Right renal pelvis (tissue), 4 donors: ENCODE results near the gene FOXN4. TPM values are rescaled to one million over a fixed set of nuclear protein-coding genes. Genes with fewer than 3 reads are reported as not detected.
"Not testable (repeated sequence)": the region's sequence is repeated elsewhere in the genome, so short reads cannot be mapped to it uniquely, and the experiment has no call there.

Experiments
- DNase-seq, 4 donors: peaks; one replicate each; pipeline ENCODE4 v3.0.0-alpha.2; 2013; ENCODE audit warnings: low read depth in 4 of 4, low spot score in 3 of 4, missing footprints in 1 of 4
- polyA plus RNA-seq, 4 donors: library from polyadenylated mRNA; unstranded; fragments of 120-200 nt; gene quantifications; one replicate each; pipeline ENCODE4 v1.2.1, GENCODE V29; 2013; ENCODE audit not compliant: insufficient read length in 4 of 4

The FOXN4 gene
- polyA plus RNA-seq: 1 to 10 TPM; 1.3 to 2.7 (median 1.6) TPM

- no peak for DNase-seq
Measured at GRCh38 chr12:109308534-109309380, at the start of gene FOXN4. Gene FOXN4 (minus strand): TSS chr12:109309284. CDS start chr12:109308321, 963 bp downstream.

- DNase-seq: no peak
Measured at GRCh38 chr12:109358154-109358869, 49.2 kb upstream of the FOXN4 start.

GRCh38 chr12:109357032-109357431 lies 47.9 kb upstream of the FOXN4 start:
- DNase-seq: no peak

GRCh38 chr12:109356577-109356976 lies 47.5 kb upstream of the FOXN4 start:
- DNase-seq: no peak

GRCh38 chr12:109352184-109352583 lies 43.1 kb upstream of the FOXN4 start:
- no peak for DNase-seq

GRCh38 chr12:109347589-109347988 lies 38.5 kb upstream of the FOXN4 start, which contains the start of gene MYO1H:
Gene MYO1H (plus strand): TSS chr12:109347900. CDS start chr12:109347961, 61 bp downstream.
- DNase-seq: peak in 2 of 4 donors; percentile 27 to 38

- no peak for DNase-seq
Measured at GRCh38 chr12:109346920-109347319, 37.8 kb upstream of the FOXN4 start.

- no peak for DNase-seq
Measured at GRCh38 chr12:109345428-109345827, 36.3 kb upstream of the FOXN4 start.

GRCh38 chr12:109343677-109344076 lies 34.6 kb upstream of the FOXN4 start:
- no peak for DNase-seq

- no peak for DNase-seq
Measured at GRCh38 chr12:109336593-109336992, 27.5 kb upstream of the FOXN4 start.

GRCh38 chr12:109334887-109335286 lies 25.8 kb upstream of the FOXN4 start:
- DNase-seq: no peak

GRCh38 chr12:109331301-109331952 lies 22.3 kb upstream of the FOXN4 start:
- DNase-seq: no peak

- DNase-seq: no peak
Measured at GRCh38 chr12:109330282-109331230, 21.5 kb upstream of the FOXN4 start.

GRCh38 chr12:109329686-109330085 lies 20.6 kb upstream of the FOXN4 start:
- DNase-seq: no peak

GRCh38 chr12:109329003-109329402 lies 19.9 kb upstream of the FOXN4 start:
- no peak for DNase-seq

GRCh38 chr12:109321294-109321693 lies 12.2 kb upstream of the FOXN4 start:
- DNase-seq: not testable (repeated sequence)

GRCh38 chr12:109310247-109311125 lies 1.4 kb upstream of the FOXN4 start:
- DNase-seq: no peak

GRCh38 chr12:109309381-109310246 lies 530 bp upstream of the FOXN4 start:
- DNase-seq: no peak
